Gastroesophageal sphincter (tissue), 3 donors: Measurements from ENCODE around the gene ANXA1.

Experiments used
- EP300 ChIP-seq: sonication (generic); formaldehyde crosslinking; IDR thresholded peaks from one replicate; pipeline ENCODE4 v1.6.1; 2017; ENCODE audit warnings: antibody characterized with exemption, mild to moderate bottlenecking
- POLR2AphosphoS5 ChIP-seq: sonication (generic); formaldehyde crosslinking; IDR thresholded peaks from one replicate; pipeline ENCODE4 v1.6.1; 2017; ENCODE audit warnings: antibody characterized with exemption
- TF ChIP-seq, protein P1 (sequence below), 4 experiments: fragments of 200-600 bp in 2 of 4; fragments of 450-650 bp in 2 of 4; sonication (generic) in 1 of 4; IDR thresholded peaks; one replicate each; pipeline ENCODE4 v1.5.1; 2017 to 2019; ENCODE audit warnings: antibody characterized with exemption in 4 of 4, mild to moderate bottlenecking in 2 of 4, moderate library complexity in 2 of 4

DNA sequence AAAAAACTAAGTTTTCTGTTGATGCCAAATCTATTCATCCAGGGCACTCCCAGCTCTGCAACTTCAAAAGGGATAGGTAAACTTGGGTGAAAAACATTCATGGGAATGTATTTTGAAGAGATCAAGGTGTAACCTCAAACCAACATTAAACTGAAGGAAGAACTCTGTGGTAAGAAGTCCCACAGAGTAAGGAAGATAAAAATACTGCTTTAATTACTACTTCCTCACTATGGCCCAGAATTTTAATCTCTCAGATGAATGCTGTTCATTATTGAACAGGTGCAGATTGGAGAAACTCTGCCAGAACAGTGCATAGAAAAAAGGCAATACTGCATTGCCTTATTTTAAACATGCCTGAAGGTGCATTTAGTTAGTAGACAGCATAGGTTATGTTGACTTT lies 37.6 kb upstream of the ANXA1 start:
- TF ChIP-seq POLR2AphosphoS5 (no peak), EP300 (no peak)
- TF ChIP-seq, protein P1, sequence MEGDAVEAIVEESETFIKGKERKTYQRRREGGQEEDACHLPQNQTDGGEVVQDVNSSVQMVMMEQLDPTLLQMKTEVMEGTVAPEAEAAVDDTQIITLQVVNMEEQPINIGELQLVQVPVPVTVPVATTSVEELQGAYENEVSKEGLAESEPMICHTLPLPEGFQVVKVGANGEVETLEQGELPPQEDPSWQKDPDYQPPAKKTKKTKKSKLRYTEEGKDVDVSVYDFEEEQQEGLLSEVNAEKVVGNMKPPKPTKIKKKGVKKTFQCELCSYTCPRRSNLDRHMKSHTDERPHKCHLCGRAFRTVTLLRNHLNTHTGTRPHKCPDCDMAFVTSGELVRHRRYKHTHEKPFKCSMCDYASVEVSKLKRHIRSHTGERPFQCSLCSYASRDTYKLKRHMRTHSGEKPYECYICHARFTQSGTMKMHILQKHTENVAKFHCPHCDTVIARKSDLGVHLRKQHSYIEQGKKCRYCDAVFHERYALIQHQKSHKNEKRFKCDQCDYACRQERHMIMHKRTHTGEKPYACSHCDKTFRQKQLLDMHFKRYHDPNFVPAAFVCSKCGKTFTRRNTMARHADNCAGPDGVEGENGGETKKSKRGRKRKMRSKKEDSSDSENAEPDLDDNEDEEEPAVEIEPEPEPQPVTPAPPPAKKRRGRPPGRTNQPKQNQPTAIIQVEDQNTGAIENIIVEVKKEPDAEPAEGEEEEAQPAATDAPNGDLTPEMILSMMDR (IDR thresholded peaks at IDR 0.05) = no peak
